ENCODE data around the gene AGO4. TPM values are rescaled to one million over a fixed set of nuclear protein-coding genes. Genes with fewer than 3 reads are reported as not detected.
A peak's percentile ranks its signal among the peaks of the same experiment; 100 is the strongest.

AGO4 gene
- total RNA-seq, 1 experiment from 2014 or later, result 12.8 TPM

GRCh38 chr1:35899941-35900340, 92.1 kb downstream of the AGO4 start:
- Mint-ChIP-seq H3K36me3 (ENCODE audit: insufficient read depth in 1 of 3, low read depth in 3 of 3) (peaks cover 36 to 97% (median 79%) of the 10 kb centered on the region in 3 experiments; a peak in 6 of 7 replicates), H3K9me3 (no peaks in the 10 kb centered on the region), H3K27me3 (ENCODE audit: low read depth) (no peaks in the 10 kb centered on the region), H3K4me3 (no peak overlapping the region), H3K4me1 (no peaks in the 10 kb centered on the region), H3K27ac (no peak overlapping the region; a peak in 1 of 7 replicates)
- Histone ChIP-seq H3K27me3 (ENCODE audit: insufficient read depth, low read length) (no peaks in the 10 kb centered on the region), H2BK20ac (ENCODE audit: low read depth, low read length, poor library complexity, severe bottlenecking) (no peak overlapping the region), H3K27ac (ENCODE audit: insufficient read length, low read depth, low read length) (no peak overlapping the region), H4K91ac (ENCODE audit: insufficient read length, low read depth, low read length) (no peak overlapping the region), H3K18ac (ENCODE audit: insufficient read length, low read depth, low read length) (no peak overlapping the region), H3K79me2 (ENCODE audit: insufficient read depth, low read length) (no peaks in the 10 kb centered on the region), H2BK5ac (ENCODE audit: insufficient read length, low read length) (no peak overlapping the region), H3K4me1 (ENCODE audit: insufficient read depth, low read length) (no peaks in the 10 kb centered on the region), H2AK5ac (ENCODE audit: insufficient read length, low read length) (no peak overlapping the region), H4K20me1 (ENCODE audit: control insufficient read depth, insufficient read depth, insufficient read length) (no peaks in the 10 kb centered on the region), H3K9ac (ENCODE audit: extremely low read depth, insufficient read length, low read length) (no peak overlapping the region), H2AFZ (ENCODE audit: low read length) (no peak overlapping the region), H4K5ac (ENCODE audit: insufficient read length, low read depth, low read length) (no peak overlapping the region), H2BK120ac (ENCODE audit: low read depth, low read length, poor library complexity, severe bottlenecking) (no peak overlapping the region), H4K8ac (replicated peaks; ENCODE audit: insufficient read length, low read depth, low read length) (no peak overlapping the region), H3K4ac (ENCODE audit: low read depth, low read length) (no peak overlapping the region), H3K4me2 (ENCODE audit: insufficient read depth, insufficient read length, low read length) (no peak overlapping the region), H3K14ac (ENCODE audit: insufficient read depth, low read length) (no peak overlapping the region), H3K56ac (ENCODE audit: insufficient read length, low read depth, low read length) (no peak overlapping the region), H2BK15ac (ENCODE audit: low read depth, low read length) (no peak overlapping the region), H3K23me2 (ENCODE audit: insufficient read length, low read depth, low read length, poor library complexity, severe bottlenecking) (no peaks in the 10 kb centered on the region), H2BK12ac (ENCODE audit: insufficient read length, low read depth, low read length) (no peak overlapping the region), H3K23ac (ENCODE audit: insufficient read length, low read depth, low read length) (no peak overlapping the region), H3T11ph (ENCODE audit: low read length) (no peak overlapping the region), H3K9me3 (ENCODE audit: control insufficient read depth, low read depth, low read length) (no peaks in the 10 kb centered on the region), H3K79me1 (ENCODE audit: insufficient read depth, low read depth, low read length, poor library complexity, severe bottlenecking) (no peaks in the 10 kb centered on the region)
- DNase-seq, result no peak
- TF ChIP-seq, protein P1, sequence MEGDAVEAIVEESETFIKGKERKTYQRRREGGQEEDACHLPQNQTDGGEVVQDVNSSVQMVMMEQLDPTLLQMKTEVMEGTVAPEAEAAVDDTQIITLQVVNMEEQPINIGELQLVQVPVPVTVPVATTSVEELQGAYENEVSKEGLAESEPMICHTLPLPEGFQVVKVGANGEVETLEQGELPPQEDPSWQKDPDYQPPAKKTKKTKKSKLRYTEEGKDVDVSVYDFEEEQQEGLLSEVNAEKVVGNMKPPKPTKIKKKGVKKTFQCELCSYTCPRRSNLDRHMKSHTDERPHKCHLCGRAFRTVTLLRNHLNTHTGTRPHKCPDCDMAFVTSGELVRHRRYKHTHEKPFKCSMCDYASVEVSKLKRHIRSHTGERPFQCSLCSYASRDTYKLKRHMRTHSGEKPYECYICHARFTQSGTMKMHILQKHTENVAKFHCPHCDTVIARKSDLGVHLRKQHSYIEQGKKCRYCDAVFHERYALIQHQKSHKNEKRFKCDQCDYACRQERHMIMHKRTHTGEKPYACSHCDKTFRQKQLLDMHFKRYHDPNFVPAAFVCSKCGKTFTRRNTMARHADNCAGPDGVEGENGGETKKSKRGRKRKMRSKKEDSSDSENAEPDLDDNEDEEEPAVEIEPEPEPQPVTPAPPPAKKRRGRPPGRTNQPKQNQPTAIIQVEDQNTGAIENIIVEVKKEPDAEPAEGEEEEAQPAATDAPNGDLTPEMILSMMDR (conservative IDR thresholded peaks at IDR 0.05), result peak; percentile 17; the same call in 1 of the 3 replicates

Measured in H9 (cell line).